ENCODE results near the gene STIMATE.

Gene STIMATE

DNA sequence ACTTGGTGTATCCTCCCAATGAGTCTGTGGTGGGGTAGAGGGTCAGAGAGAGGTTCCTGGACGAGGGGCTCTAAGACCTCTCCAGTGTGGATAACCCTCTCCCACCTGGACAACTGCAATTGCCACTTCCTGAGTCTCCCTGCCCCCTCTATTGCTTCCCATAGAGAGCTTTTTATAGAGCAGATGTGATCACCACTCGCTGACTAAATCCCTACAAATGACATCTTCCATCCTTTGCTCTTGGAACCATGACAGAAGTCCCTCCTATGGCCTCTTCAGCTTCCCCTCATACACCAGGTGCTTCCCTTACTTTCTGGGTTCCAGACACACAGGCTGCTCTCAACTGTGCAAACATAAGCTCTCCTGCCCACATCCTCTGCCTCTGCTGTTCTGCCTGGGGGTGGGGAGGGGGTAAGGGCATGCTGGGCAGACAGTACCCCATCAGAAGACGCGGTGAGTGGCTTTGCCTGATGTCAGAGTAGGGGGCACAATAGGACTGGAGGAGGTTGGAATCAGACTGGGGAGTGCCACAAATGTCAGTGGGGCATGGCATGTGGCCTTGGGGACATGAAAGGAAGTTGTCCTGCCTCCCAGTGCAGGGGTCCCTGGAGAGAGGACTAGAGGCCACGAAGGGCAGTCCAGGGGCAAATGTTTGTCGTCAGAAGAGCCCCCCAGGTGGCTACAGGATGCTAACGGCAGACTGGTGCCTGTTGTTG lies 87.5 kb downstream of the STIMATE start:
- no peak overlapping the region for H3K27ac ChIP-seq
- TF ChIP-seq, protein P1, sequence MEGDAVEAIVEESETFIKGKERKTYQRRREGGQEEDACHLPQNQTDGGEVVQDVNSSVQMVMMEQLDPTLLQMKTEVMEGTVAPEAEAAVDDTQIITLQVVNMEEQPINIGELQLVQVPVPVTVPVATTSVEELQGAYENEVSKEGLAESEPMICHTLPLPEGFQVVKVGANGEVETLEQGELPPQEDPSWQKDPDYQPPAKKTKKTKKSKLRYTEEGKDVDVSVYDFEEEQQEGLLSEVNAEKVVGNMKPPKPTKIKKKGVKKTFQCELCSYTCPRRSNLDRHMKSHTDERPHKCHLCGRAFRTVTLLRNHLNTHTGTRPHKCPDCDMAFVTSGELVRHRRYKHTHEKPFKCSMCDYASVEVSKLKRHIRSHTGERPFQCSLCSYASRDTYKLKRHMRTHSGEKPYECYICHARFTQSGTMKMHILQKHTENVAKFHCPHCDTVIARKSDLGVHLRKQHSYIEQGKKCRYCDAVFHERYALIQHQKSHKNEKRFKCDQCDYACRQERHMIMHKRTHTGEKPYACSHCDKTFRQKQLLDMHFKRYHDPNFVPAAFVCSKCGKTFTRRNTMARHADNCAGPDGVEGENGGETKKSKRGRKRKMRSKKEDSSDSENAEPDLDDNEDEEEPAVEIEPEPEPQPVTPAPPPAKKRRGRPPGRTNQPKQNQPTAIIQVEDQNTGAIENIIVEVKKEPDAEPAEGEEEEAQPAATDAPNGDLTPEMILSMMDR (conservative IDR thresholded peaks at IDR 0.05) = no peak
- no peak for TF ChIP-seq ZFX (IDR thresholded peaks at IDR 0.05)

DNA sequence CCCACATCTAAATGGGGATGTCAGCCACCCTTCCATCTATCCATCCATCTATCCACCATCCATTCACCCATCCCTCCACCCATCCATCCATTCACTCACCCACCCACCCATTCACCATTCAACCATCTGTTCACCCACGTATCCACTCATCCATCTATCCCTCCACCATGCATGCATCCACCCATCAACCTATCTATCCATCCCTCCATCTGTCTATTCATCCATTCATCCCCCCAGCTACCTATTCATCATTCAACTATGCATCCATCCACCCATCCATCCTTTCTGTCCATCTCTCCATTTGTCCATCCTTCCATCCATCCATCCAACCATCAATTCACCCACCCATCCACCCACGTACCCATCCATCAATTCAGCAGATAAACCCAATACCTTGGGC lies 88.2 kb downstream of the STIMATE start:
- no peak for TF ChIP-seq ZFX (IDR thresholded peaks at IDR 0.05)
- TF ChIP-seq, protein P1 (conservative IDR thresholded peaks at IDR 0.05) = no peak
- no peak overlapping the region for H3K27ac ChIP-seq

DNA sequence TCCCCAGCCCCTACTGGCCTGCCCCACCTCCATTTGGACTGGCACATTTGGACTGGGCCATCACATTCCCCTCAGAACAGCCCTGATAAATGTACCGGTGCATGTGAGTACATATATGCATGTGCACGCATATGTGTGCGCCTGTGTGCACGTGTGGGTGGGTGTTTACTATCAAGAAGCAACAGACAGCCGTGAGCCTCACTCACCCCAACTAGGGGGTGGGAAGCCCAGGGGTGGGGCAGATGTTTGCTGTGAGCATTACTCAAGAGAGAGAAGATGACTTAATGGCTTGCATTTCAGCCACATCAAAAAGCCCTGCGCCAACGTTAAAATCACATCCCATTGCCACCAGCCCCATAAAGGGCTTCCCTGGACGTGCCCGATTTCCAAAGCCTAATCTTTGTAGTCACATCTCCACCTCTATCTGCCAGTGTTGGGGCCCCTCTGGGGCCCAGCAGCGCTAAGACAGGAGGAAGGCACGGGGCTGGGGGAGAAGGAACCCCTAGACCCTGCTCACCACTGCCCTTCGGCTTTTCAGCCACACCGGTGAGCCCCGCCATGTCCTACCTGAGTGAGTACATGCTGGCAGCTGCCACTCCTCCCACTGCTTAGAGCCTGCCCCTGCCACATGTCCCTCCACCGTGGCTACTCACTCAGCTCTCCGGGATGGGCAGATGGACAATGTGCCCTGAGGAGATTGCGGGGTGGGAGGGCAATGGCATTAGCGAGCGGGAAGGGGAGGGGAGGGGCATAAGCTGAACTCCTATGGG lies 91.9 kb downstream of the STIMATE start:
- H3K27ac ChIP-seq = no peak overlapping the region
- TF ChIP-seq ZFX (IDR thresholded peaks at IDR 0.05) = no peak
- TF ChIP-seq, protein P1 (conservative IDR thresholded peaks at IDR 0.05) = no peak

DNA sequence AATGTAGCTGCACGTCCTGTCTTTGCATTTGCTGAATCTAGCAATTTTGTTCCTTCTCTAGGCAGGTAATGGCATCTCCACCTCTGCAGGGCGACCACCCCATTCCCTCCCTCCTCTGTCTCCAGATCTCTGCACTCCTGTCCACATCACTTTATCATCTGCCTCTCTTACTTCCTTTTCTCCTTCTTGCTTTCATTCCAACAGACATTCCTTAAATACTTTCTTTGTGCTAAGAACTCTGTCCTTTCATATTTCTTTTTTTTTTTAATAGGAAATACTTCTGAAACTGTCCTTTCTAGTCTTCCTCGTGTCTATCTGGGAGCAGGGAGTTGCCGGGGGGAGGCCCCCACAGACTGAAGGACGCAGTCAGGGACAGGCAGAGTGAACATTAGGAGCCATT lies 95.5 kb downstream of the STIMATE start:
- TF ChIP-seq, protein P1 (conservative IDR thresholded peaks at IDR 0.05) = no peak
- TF ChIP-seq ZFX (IDR thresholded peaks at IDR 0.05) = no peak
- no peak overlapping the region for H3K27ac ChIP-seq

DNA sequence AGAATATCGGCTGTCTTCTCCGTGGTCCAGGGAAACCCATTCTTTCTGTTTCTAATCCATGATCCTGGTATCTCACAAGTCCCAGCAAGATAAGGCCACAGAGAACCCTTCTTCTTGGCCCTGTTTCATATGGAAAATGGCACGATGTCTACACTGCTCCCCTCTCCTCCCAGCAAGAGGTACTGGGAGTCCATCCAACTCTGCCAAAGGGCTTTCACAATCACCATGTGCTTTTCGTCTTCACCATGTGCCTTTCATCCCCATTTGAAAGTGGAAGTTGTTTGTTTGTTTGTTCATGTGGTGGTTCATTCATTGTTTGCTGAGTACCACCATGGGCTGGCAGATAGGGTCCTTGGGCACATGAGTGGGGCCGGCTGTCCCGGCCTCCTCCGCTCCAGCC lies 97.3 kb downstream of the STIMATE start:
- H3K27ac ChIP-seq = no peak overlapping the region
- TF ChIP-seq ZFX (IDR thresholded peaks at IDR 0.05) = no peak
- TF ChIP-seq, protein P1 (conservative IDR thresholded peaks at IDR 0.05) = no peak

DNA sequence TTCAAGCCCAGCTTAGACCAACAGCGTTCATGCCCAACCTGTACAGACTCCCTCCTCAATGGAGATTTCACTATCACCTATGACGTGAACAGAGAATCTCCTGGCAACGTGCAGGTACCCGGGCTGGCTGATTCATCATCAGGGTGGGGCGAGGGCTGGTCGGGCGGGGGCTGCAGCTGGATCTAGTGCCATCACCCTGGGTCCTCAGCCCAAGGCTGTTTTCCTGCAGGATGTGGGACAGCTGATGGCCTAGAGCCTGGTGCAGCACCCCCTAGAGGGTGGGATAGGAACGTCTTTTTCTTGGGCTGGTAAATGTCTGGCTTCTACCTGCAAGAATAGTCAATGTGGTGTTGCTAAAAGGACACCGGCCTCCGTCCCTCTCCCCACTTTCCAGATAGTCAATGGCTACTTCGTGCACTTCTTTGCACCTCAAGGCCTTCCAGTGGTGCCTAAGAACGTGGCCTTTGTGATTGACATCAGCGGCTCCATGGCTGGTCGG lies 98.3 kb downstream of the STIMATE start:
- TF ChIP-seq, protein P1 (conservative IDR thresholded peaks at IDR 0.05) = no peak; the same call in 1 of the 2 replicates
- TF ChIP-seq ZFX (IDR thresholded peaks at IDR 0.05) = no peak
- no peak overlapping the region for H3K27ac ChIP-seq

DNA sequence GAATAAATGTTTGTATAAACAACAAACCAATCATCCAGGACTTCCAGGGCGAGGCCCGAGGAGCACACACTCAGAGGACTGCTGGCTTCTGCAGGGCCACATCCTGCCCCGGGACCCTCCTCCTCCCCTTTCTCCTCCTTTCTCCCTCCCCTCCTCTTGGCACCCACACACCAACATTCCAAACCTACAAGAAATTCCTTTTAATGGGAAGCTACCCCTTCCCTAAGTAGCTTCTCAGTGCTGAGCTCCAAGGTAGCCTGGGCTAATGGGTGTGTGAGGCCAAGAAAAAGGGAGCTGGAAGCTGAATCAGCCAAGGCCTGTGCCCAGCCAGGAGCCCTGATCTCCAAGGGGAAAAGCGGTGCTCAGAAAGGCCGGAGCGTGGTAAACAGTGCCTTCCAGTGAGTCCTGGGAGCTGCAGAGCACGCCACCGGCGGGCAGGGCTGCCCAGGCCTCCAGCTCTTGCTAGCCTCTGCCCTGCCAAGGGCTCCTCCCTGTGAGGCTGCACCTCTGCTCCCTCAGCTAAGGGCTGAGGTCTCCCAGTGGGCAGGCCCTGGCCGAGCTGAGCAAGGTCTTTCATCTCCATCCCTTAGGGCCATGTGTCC lies 98.9 kb downstream of the STIMATE start:
- no peak overlapping the region for H3K27ac ChIP-seq
- no peak for TF ChIP-seq ZFX (IDR thresholded peaks at IDR 0.05)
- TF ChIP-seq, protein P1 (conservative IDR thresholded peaks at IDR 0.05) = no peak
